HG02588 (cell line): ENCODE results near the gene C13orf46.

Experiments
- ATAC-seq: cut with Tn5 transposase; IDR thresholded peaks from one replicate; pipeline ENCODE4 v1.9.1; 2021; ENCODE audit warnings: mild to moderate bottlenecking, moderate library complexity; ENCODE audit not compliant: unreplicated experiment

The C13orf46 gene

DNA sequence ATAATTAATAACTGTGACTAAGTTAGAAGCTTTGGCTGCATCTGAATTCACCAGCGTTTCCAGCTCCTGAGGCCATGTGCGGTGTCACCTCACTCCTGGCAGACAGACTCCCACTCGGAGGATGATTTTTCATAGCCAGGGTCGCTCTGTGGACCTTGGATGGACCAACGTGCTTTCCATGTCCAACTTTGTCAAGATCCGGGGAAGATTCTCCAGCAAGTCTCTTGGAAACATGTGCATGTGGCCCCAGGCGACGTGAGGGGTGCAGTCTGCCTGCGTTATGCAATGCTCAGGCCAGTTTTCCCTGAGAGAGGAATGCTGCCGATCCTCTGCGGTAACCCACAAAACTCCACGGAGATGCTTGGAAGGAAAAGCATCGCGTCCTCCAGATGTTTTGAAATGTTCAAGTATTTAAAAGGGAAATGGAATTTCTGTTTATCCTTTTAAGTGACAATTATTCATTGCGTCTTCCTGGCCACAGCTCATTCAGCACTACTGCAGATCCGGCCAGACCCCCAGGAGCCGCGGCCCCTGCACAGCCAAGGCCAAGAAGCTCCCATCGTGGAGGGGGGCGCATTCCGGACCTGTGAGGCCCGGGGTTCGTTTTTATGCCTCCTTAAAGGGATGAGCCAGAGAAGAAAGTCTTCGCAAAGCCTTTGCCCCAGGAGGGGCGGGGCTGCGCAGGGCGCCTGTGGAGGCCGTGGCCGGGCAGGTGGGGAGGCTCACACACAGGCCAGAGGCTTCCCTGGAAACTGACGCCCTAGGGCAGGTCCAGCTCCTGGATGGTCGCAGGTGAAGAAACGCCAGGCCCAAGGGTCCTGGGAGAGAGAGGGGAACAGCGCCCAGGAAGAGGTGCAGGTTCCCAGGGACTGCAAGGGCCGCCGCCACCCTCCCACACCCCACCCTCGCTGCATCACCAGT lies 46.0 kb downstream of the C13orf46 start:
- ATAC-seq, result no peak

DNA sequence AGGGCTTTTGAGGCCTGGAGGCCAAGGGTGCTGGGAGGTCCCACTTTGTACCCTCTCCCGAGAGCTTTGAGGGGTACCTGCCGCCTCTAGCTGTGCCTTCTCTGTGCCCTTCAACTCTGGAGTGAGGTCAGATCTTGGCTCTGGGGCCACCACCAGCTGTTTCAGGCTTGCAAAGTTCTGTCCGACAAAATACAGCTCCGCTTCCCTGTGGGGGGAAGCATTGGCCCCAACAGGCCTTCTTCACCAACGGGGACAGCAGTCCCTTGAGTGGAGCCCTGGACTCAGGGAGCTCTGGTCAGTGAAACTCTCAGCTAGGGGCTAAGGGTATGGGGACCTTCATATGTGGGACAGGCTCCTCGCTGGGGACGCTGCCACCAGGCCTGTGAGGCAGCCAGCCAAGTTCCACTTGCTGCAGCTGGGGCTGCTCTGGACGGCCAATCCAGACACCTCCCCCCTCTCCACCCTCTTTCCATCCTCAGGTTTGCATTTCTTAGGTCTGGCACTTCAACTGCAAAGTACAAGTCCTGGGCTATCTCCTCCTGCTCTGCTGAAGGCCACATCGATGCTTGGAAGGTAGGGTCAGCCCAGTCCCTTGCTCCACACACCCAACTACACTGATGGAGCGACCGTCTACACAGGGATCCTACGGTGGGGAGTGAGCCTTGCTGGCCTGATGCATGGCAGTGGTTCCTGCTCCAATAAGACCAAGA lies 46.8 kb downstream of the C13orf46 start:
- no peak for ATAC-seq

DNA sequence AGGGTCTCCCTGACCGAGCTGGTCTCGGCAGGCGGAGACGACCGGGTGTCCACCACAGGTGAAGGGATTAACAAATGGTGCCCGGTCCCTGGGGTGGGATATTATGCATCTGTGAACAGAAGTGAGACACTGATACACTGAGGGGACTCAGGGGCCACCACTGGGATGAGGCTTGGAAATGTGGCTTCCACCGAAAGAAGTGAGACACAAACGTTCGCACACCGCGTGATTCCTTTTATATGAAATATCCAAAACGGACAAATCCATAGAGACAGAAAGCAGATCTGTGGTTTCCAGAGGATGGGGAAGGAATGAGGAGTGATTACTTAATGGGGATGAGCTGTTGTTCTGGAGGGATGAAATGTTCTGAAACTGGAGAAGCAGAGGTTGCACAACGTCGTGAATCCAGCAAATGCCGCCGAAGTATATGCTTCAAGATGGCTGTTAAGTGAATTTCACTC lies 47.5 kb downstream of the C13orf46 start:
- no peak for ATAC-seq

DNA sequence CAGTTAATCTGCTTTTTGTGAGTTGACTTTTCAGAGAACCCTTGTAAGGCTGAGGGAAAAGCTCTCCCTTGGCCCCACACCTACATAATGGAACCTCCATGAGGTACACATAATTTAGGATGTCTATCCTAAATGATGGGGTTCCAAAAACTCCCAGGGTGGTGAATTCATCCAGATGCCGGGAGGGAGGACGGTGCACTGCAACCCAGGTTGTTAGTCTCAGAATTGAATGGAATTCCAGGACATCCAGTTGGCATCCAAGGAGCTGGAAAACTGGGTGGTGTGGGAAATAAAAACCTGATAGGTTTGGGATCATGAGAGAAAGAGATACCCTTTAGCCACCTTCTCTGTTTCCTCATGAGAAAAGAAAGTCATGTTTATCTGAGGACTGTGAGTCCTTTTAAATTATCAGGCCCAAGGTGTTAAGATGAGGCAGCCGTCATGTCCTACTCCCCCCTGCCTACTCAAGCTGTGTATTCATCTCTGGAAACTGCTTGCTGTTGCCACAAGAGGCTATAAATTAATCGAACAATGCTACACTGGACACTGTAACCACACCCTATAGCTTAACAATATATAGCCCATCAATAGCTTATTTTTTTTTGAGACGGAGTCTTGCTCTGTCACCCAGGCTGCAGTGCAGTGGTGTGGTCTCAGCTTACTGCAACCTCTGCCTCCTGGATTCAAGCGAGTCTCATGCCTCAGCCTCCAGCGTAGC lies 49.5 kb downstream of the C13orf46 start:
- ATAC-seq, result no peak

DNA sequence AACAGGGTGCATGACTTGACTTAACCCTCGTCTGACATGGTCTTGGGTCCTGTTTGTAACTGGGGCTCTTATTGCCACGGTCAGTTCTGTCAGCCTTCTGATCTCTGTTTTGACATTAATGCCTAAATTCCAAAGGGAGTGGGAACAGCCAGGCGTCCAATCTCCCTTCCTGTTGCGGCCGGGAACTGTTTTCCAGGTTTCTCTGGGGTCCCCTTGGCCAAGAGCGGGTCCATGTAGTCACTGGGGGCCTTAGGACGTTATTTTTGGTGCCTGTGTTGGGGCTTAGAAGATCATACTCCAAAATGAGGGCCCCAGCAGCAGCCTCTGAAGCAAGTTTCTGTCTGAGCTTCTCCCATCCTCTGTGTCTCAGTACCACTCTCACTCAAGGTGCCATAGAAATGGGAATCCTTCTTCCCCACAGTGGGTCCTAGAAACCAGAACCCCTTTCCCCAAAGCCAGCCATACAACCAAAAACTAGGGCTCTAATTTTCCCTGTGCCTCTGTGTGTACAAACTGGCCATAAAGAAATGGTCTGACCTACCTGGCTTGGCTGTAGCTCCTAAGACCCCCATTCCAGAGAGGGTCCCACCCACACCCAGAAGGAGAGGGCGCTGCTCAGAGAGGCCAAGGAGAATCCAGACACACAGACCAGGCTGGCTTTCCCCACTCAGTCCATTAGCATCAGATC lies 50.4 kb downstream of the C13orf46 start:
- ATAC-seq, result no peak

DNA sequence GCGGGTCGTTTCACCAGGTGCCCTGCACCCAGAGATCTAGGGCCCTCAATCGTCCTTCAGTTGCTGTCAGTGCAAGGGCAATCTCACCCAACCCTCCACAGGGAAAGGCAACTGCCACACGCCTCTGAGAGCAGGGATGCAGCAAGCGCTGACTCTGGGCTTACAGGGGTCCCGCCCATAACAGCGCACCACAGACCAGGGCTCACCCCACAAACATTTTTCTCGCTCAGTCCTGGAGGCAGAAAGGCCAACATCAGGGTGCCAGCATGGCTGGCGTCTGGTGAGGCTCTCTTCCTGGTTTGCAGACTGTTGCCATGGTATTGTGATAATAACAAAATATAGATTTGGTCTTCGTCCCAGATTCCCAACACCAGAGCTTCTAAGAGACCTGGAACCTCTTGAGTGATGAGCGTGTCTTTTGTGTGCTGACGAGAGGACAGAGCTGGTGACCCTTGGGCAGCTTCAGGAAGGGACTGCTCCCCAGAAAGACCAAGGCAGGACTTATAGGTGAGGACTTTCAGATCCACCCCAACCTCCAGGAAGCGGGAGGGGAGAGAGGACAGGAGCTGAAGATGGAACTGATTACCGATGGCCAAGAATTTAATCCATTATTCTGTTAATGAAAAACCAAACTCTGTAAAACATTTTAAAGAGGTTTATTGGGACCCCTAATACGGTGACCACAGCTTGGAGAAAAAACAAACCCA lies 51.3 kb downstream of the C13orf46 start:
- no peak for ATAC-seq

DNA sequence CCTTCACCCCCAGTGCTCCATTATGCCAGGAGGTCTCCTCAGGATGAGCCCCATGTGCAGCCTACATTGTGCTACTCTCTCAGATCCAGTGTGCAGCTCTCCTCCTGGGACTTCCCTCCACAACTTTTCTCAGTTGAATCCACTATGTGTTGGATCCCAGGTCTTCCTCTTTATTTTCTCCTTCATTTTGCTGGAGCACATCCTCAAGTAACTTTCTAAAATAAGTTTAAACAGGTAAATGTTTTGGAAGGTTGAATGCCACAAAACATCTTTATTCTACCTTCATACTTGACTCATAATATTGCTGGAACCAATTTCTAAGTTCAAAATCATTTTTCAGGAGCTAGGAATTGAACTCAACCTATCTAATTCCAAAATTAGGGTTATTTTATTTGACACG lies 52.1 kb downstream of the C13orf46 start:
- no peak for ATAC-seq

DNA sequence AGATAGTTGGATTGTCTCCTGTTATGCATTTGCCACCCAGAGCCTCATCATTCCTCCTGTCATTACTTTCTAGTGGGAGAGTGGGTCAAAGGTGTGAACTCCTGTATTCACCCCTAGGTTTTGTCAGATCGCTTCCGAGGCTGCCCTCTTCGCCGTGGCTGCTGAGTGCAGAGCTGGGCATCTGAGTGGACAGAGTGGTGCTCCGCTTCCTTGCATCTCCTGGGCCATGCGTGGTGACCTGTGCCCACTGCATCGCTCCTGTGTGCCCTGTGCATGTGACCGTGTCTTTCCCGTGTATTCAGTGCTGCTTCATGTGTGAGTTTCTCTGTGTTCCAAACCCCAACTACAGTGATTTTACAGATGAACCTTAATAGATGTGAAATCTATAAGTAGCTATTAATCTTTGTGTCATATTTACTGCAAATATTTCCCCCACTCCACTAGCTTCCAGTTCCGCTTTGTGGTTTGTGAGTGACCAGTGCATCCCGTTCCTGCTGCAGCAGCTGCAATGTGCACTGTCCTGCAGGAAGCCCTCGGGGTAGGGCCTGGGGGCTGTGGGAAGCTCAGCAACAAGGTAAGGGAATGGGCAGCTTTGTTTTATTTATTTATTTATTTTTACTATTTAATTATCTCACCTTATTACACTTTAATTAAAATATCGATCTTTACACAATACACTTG lies 53.1 kb downstream of the C13orf46 start:
- no peak for ATAC-seq

DNA sequence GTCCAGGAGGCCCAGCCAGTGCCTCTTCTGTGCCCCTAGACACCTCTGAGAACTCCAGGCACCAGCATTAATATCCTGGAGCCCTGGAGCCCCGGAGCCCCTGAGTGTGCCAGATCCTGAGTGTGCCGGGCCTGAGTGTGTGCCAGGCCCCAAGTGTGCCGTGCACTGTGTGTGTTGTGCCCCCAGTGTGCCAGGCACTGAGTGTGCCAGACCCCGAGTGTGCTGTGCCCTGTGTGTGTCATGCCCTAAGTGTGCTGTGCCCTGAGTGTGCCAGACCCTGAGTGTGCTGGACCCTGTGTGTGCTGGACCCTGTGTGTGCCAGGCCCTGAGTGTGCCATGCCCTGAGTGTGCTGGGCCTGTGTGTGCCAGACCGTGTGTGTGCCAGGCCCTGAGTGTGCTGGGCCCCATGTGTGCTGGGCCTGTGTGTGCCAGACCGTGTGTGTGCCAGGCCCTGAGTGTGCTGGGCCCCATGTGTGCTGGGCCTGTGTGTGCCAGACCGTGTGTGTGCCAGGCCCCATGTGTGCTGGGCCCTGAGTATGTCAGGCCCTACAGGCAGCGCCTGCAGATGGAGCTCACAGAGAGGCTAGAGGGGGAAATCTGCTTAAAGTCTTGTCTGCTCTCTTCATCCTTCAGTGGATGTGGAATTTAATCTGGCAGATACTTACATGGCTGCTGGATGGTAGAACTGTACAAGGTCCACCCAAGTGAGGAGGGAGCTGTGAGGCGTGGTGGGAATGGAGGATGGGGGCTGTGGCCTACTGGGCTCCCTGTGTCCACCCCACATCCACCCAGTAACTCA lies 53.9 kb downstream of the C13orf46 start:
- no peak for ATAC-seq

DNA sequence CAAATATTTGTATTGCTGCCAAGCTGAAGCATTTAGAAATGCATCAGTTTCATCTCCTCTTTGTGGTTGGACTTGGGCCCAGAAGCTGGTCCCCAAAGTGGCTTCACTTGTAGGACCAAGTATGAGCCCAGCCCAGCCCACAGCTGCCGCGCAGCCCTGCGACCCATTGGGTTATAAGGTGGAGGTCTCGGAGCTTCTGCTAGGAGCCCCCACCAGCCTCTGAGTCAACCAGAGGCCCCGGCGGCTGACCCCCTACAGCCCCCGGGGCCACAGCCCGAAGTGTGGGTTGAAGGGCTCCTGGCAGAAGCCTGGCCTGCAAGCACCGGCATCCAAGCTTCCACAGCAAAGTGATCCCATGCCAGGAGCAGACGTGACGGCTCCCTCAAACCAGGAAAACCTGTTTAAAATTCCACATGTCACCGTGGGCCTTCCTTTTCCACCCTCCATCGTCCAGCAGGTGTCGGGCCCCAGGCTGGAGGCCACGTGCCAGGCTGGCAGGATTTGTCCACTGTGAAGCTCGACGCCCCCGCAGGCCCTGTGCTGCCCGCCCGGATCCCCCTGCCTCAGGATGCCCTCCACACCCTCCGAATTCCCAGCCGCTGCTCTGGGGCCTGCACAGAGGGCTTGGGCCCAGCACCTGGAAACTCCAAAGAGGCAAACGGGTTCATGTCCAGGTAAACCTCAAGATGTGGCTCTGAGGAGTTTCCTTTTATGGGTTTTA lies 54.7 kb downstream of the C13orf46 start:
- ATAC-seq, result no peak

DNA sequence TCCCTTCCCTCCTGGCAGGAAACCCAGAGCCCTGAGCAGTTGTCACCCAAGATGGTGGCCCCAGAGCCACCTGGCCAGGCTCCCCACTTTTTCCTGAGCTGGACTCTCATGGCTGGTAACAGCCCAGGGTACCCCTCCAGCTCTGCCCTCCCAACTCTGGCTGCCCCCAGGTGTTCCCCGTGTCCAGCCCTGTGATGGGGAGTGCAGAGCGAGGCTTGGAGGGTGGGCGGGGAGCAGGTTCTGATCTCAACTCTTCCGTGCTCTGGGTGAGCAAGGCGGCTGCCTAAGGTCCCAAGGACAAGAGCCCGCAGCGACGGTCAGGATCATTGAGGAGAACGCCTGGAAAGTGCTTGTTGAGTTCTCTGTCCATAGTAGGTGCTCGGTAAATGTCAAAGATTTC lies 55.3 kb downstream of the C13orf46 start:
- ATAC-seq, result no peak

DNA sequence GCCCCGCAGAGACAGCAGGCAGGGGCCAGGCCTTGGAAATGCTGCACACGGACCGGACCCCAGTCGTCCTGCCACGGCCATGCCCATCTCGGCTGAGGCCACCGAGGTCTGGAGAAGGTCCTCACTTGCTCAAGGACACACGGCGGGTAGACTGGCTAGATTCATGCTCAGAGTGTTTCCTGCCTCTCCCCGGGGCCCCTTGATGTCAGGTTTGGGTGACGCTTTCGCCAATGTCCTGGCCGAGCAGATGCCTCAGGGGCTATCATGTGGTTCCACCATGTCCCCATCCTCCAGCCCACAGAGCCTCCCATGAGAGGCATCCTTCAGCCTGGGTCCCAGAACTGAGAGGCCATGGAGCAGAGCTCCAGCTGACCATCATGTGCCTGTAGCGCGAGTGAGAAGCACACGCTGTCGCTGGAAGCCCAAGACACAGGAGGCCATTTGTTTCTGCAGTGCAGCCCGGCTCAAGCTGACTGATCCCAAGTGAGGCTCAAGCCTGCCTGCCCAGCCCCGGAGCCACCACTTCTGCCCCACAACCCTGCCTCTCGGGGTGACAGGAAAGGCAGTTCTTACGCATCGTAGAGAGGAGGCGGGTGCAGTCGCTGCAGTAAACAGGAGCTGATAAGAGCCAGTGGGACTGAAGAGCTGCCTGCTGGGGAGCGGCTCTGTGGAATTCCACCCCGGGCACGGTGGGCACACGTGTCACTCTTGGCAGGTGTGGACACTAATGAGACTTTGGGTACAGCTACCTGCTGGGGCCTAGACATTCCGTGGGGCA lies 56.1 kb downstream of the C13orf46 start:
- ATAC-seq, result no peak

DNA sequence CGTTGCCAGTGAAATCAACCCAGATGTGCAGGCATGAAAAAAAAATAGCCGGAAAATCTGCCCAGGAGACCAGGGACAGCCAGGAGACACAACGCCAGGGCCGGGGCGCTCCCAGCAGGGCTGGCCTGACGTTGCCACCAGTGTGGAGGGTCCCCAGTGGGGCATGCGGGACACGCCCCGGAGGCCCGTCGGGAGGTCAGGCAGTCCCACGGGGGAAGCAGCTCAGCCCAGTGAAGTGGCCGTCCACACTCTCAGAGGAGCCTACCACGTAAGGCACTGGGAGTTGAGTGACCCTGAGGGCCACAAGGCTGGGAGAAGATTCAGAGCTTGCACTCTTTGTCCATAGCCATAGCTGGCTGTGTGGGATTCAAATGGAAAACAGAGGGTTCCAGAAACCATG lies 56.8 kb downstream of the C13orf46 start:
- no peak for ATAC-seq

DNA sequence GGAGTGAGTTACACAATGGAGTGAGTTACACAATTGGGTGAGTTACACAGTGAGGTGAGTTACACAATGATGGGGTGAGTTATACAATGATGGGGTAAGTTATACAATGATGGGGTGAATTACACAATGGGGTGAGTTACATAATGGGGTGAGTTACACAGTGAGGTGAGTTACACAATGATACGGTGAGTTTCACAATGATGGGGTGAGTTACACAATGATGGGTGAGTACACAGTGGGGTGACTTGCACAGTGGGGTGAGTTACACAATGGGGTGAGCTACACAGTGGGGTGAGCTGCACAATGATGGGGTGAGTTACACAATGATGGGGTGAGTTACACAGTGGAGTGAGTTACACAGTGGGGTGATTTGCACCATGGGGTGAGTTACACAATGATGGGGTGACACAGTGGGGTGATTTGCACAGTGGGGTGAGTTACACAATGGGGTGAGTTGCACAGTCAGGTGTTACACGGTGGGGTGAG lies 57.5 kb downstream of the C13orf46 start:
- no peak for ATAC-seq

DNA sequence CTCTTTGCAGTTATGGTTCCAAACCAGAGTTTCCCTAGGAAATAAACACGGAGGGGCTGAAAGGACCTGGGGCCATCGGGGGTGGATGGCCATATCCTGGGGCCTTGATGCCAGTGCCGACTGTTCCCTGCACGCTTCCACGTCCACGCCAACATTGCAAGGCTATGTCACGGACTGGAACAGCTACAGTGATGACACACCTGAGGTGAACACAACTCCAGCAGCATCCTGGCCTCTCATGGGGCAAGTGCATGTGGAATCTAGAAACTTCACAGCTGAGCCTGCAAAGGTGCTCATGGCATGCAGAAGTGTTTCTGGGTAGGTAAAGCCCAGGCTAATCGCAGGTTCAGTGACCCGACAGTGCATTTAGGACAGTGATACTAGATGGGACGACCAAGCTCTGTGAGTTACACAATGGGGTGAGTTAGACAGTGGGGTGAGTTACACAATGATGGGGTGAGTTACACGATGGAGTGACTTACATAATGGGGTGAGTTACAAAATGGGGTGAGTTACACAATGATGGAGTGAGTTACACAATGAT lies 58.0 kb downstream of the C13orf46 start:
- no peak for ATAC-seq

DNA sequence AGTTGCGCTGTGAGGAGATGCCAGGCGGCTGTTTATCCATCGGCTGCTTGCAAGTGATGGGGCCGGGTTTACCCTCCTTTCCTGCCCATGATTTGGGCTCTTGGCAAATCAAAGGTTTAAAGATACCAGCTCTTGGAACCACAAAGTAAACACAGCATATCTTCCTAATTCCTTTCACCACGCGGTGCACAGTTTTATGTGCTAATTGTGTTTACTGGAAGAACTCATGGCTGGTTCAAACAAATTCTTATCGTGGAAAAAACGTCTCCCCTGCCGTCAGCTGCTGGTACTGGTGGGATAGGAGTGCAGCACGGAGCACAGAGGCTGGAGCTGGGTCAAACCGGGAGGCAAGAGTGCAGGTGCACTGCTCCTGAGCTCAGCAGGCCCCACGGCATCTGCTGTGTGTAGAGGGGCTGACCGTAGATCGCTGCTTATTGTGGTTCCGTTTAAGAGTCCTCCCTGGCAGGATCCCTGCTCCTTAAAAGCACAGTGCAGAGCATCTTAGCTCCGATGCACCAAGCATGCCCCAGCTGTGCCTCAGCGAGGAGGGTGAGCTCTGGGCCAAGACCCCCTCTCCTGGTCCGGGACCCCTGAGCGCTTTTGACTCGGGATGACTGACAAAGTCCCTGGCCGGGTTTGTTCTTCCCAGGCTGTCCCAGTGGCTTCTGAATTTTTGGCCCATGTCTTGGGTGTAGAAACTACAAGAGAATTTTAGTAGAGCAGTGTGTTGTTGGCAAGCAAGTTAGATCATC lies 58.7 kb downstream of the C13orf46 start:
- ATAC-seq, result no peak
